H1 (cell line): ENCODE measurements around the gene GALNT17. TPM values are rescaled to one million over a fixed set of nuclear protein-coding genes. Genes with fewer than 3 reads are reported as not detected.
A peak's percentile ranks its signal among the peaks of the same experiment; 100 is the strongest.

Source experiments
- CTCF ChIA-PET: fragments of 300-600 bp; sonication (Branson Sonifier 250); formaldehyde crosslinking; loops from one replicate; lab custom pipeline; 2021; ENCODE audit not compliant: partially characterized antibody; lab: Charles Lee
- POLR2A ChIA-PET: fragments of 300-600 bp; sonication (Branson Sonifier 250); formaldehyde crosslinking; loops from one replicate; lab custom pipeline; 2021; ENCODE audit warnings: inconsistent platforms; ENCODE audit not compliant: partially characterized antibody; lab: Charles Lee
- DNase-seq, 2 experiments: peaks; one replicate each; pipeline versions ENCODE4 v3.0.0 to v3.0.0-alpha.2; 2010 to 2022; ENCODE audit warnings: low spot score in 2 of 2, low read depth in 1 of 2, mixed read lengths in 1 of 2
- FAIRE-seq: peaks from 2 replicates; lab custom pipeline; 2011; peaks lifted over from hg19 to GRCh38; lab: Jason Lieb, UNC
- H2AFZ ChIP-seq: 2 replicates; pipeline ENCODE4 v1.8.1; 2012; ENCODE audit warnings: low read length, inconsistent platforms
- H2AK5ac ChIP-seq: 2 replicates; pipeline ENCODE4 v1.6.1; 2013; ENCODE audit warnings: low read depth, low read length
- H2BK120ac ChIP-seq: replicated peaks from 2 replicates; pipeline ENCODE3; 2013; ENCODE audit warnings: low read depth, low read length, inconsistent platforms
- H2BK12ac ChIP-seq: 2 replicates; pipeline ENCODE4 v1.6.1; 2013; ENCODE audit warnings: low read depth, low read length
- H2BK15ac ChIP-seq: 2 replicates; pipeline ENCODE4 v1.6.1; 2013; ENCODE audit warnings: low read length
- H2BK20ac ChIP-seq: 2 replicates; pipeline ENCODE4 v1.6.1; 2013; ENCODE audit warnings: low read length
- H2BK5ac ChIP-seq: 2 replicates; pipeline ENCODE4 v1.6.1; 2013; ENCODE audit warnings: low read depth, low read length
- H3K14ac ChIP-seq: 2 replicates; pipeline ENCODE4 v1.6.1; 2013; ENCODE audit warnings: inconsistent platforms; ENCODE audit not compliant: insufficient read length
- H3K18ac ChIP-seq: 2 replicates; pipeline ENCODE4 v1.6.1; 2013; ENCODE audit warnings: low read length; ENCODE audit errors: extremely low read depth
- H3K23ac ChIP-seq: 2 replicates; pipeline ENCODE4 v1.6.1; 2013; ENCODE audit warnings: inconsistent platforms; ENCODE audit not compliant: insufficient read length
- H3K23me2 ChIP-seq: 2 replicates; pipeline ENCODE4 v1.6.1; 2013; ENCODE audit warnings: low read depth, low read length
- H3K27ac ChIP-seq: 2 replicates; pipeline ENCODE4 v1.6.1; 2011; ENCODE audit warnings: low read depth, low read length, inconsistent platforms
- H3K27me3 ChIP-seq, 4 experiments: replicated peaks in 1 of 4; 1 replicate in 1 of 4; 2 replicates in 3 of 4; pipeline versions ENCODE4 v1.6.1 to v1.8.1; 2011 to 2013; ENCODE audit warnings: low read length in 3 of 4, mild to moderate bottlenecking in 3 of 4, inconsistent platforms in 2 of 4, mixed read lengths in 2 of 4, moderate library complexity in 1 of 4; ENCODE audit not compliant: control insufficient read depth in 3 of 4, insufficient read depth in 3 of 4; ENCODE audit errors: extremely low read depth in 1 of 4
- H3K36me3 ChIP-seq, 4 experiments: 2 replicates each; pipeline versions ENCODE4 v1.6.1 to v1.8.1; 2011 to 2013; ENCODE audit warnings: mild to moderate bottlenecking in 4 of 4, low read length in 3 of 4, moderate library complexity in 2 of 4, control low read depth in 1 of 4, inconsistent platforms in 1 of 4; ENCODE audit not compliant: insufficient read depth in 4 of 4, control insufficient read depth in 2 of 4
- H3K4ac ChIP-seq: replicated peaks from 2 replicates; pipeline ENCODE3; 2013; ENCODE audit warnings: low read length, low read depth, mixed read lengths, inconsistent platforms; ENCODE audit not compliant: insufficient read length
- H3K4me1 ChIP-seq, 4 experiments: replicated peaks in 1 of 4; 1 replicate in 1 of 4; 2 replicates in 3 of 4; pipeline versions ENCODE4 v1.6.1 to v1.8.1; 2011 to 2013; ENCODE audit warnings: low read length in 3 of 4, inconsistent platforms in 2 of 4, mixed read lengths in 1 of 4; ENCODE audit not compliant: insufficient read depth in 4 of 4, control insufficient read depth in 3 of 4
- H3K4me2 ChIP-seq, 2 experiments: 2 replicates each; pipeline versions ENCODE4 v1.6.1 to v1.8.1; 2011 to 2013; ENCODE audit warnings: low read depth in 2 of 2, low read length in 2 of 2, control low read depth in 1 of 2, inconsistent platforms in 1 of 2, mild to moderate bottlenecking in 1 of 2; ENCODE audit not compliant: insufficient read depth in 1 of 2
- H3K4me3 ChIP-seq, 4 experiments: fragments of 200-600, 300-600 bp in 1 of 4; sonication (generic), shearing (Covaris generic), sonication (Bioruptor Twin) in 1 of 4; 2 replicates each; pipeline versions ENCODE4 v1.5.1 to v1.8.1; 2011 to 2016; ENCODE audit warnings: low read length in 4 of 4, low read depth in 3 of 4, control low read depth in 2 of 4, inconsistent platforms in 2 of 4, mild to moderate bottlenecking in 2 of 4, mixed read lengths in 1 of 4, moderate library complexity in 1 of 4; ENCODE audit not compliant: insufficient read depth in 2 of 4; ENCODE audit errors: extremely low read depth in 1 of 4
- H3K56ac ChIP-seq: replicated peaks from 2 replicates; pipeline ENCODE3; 2013; ENCODE audit warnings: low read depth, mild to moderate bottlenecking, mixed read lengths, low read length, inconsistent platforms; ENCODE audit not compliant: insufficient read length
- H3K79me1 ChIP-seq: 2 replicates; pipeline ENCODE4 v1.6.1; 2013; ENCODE audit warnings: low read depth, low read length, control low read depth
- H3K79me2 ChIP-seq, 2 experiments: 2 replicates each; pipeline versions ENCODE4 v1.6.1 to v1.8.1; 2012 to 2013; ENCODE audit warnings: low read length in 2 of 2, mild to moderate bottlenecking in 2 of 2, inconsistent platforms in 1 of 2; ENCODE audit not compliant: insufficient read depth in 2 of 2, control insufficient read depth in 1 of 2
- H3K9ac ChIP-seq, 4 experiments: replicated peaks in 1 of 4; 1 replicate in 1 of 4; 2 replicates in 3 of 4; pipeline versions ENCODE4 v1.6.1 to v1.8.1; 2011 to 2013; ENCODE audit warnings: low read depth in 3 of 4, low read length in 3 of 4, control low read depth in 2 of 4, mild to moderate bottlenecking in 2 of 4, moderate library complexity in 2 of 4, inconsistent platforms in 1 of 4; ENCODE audit errors: extremely low read depth in 1 of 4
- H3K9me3 ChIP-seq, 2 experiments: 2 replicates each; pipeline versions ENCODE4 v1.6.1 to v1.8.1; 2012 to 2013; ENCODE audit warnings: mild to moderate bottlenecking in 2 of 2, moderate library complexity in 2 of 2, control low read depth in 1 of 2, inconsistent platforms in 1 of 2, low read depth in 1 of 2, low read length in 1 of 2, mixed read lengths in 1 of 2; ENCODE audit not compliant: insufficient read depth in 2 of 2
- H4K20me1 ChIP-seq, 2 experiments: replicated peaks in 1 of 2; 2 replicates each; pipeline versions ENCODE3 to v1.8.1; 2011 to 2013; ENCODE audit warnings: inconsistent platforms in 2 of 2, low read length in 2 of 2, mild to moderate bottlenecking in 1 of 2; ENCODE audit not compliant: insufficient read depth in 2 of 2, control insufficient read depth in 1 of 2
- H4K5ac ChIP-seq: 2 replicates; pipeline ENCODE4 v1.6.1; 2013; ENCODE audit warnings: low read length, low read depth, mixed read lengths, inconsistent platforms; ENCODE audit not compliant: insufficient read length
- H4K8ac ChIP-seq: 2 replicates; pipeline ENCODE4 v1.8.0; 2013; ENCODE audit warnings: mild to moderate bottlenecking, moderate library complexity, low read length, inconsistent platforms; ENCODE audit not compliant: insufficient read depth; ENCODE audit errors: extremely low read depth
- H4K91ac ChIP-seq: replicated peaks from 2 replicates; pipeline ENCODE3; 2013; ENCODE audit warnings: low read length, mixed read lengths, inconsistent platforms; ENCODE audit not compliant: insufficient read length
- ASH2L ChIP-seq: fragments of 200-600, 300-600 bp; sonication (generic); IDR thresholded peaks from one replicate; pipeline ENCODE4 v1.7.1; 2017; ENCODE audit warnings: low read length
- EZH2 ChIP-seq: fragments of 200-600 bp; sonication (generic); IDR thresholded peaks from 2 replicates; pipeline ENCODE4 v1.7.1; 2012; ENCODE audit warnings: low read depth, mild to moderate bottlenecking, moderate library complexity, low read length, inconsistent platforms; ENCODE audit not compliant: severe bottlenecking
- GTF2F1 ChIP-seq: IDR thresholded peaks from 2 replicates; pipeline ENCODE4 v1.6.1; 2012; ENCODE audit warnings: low read depth, low read length, improper control_type of control experiment, borderline replicate concordance
- KDM1A ChIP-seq: fragments of 200-600, 300-600 bp; sonication (generic); IDR thresholded peaks from 2 replicates; pipeline ENCODE4 v1.7.1; 2016; ENCODE audit warnings: mild to moderate bottlenecking, low read length, borderline replicate concordance
- RFX5 ChIP-seq: IDR thresholded peaks from 2 replicates; pipeline ENCODE4 v1.6.1; 2011; ENCODE audit warnings: low read depth, low read length, improper control_type of control experiment, borderline replicate concordance
- SP2 ChIP-seq: IDR thresholded peaks from 2 replicates; pipeline ENCODE4 v1.6.1; 2012; ENCODE audit warnings: mild to moderate bottlenecking, low read length, inconsistent platforms
- SRF ChIP-seq: IDR thresholded peaks from 2 replicates; pipeline ENCODE4 v1.6.1; 2011; ENCODE audit warnings: mild to moderate bottlenecking, low read depth, low read length, moderate library complexity
- TAF1 ChIP-seq: IDR thresholded peaks from 2 replicates; pipeline ENCODE4 v1.6.1; 2011; ENCODE audit warnings: mild to moderate bottlenecking, low read depth, low read length
- TBP ChIP-seq: IDR thresholded peaks from 2 replicates; pipeline ENCODE4 v1.6.1; 2011; ENCODE audit warnings: low read depth, low read length, improper control_type of control experiment
- YY1 ChIP-seq: IDR thresholded peaks from 2 replicates; pipeline ENCODE4 v1.6.1; 2011; ENCODE audit warnings: low read depth, mild to moderate bottlenecking, low read length
- WGBS, 2 experiments: shearing (Covaris generic) in 1 of 2; methylation state at CpG; one replicate each; pipeline versions ENCODE4 v1.1.6 to v1.1.7; 2013 to 2015; ENCODE audit warnings: low lambda C conversion rate in 2 of 2, mixed read lengths in 2 of 2, inconsistent platforms in 1 of 2, low coverage in 1 of 2, missing lambda C conversion rate in 1 of 2; ENCODE audit not compliant: insufficient replicate concordance in 2 of 2, insufficient coverage in 1 of 2, insufficient read length in 1 of 2; ENCODE audit errors: extremely low coverage in 1 of 2, missing lambda C conversion rate in 1 of 2; 5-methylcytosine and 5-hydroxymethylcytosine counted together
- polyA plus RNA-seq, 7 experiments: library from polyadenylated mRNA; depleted of rRNA in 3 of 7; stranded (reverse) in 5 of 7; unstranded in 2 of 7; fragments of >200 nt in 5 of 7; fragments of 200-250 nt in 2 of 7; gene quantifications; 1 replicate in 5 of 7; 2 replicates in 1 of 7; 4 replicates in 1 of 7; pipeline versions ENCODE4 v1.2.1 to v1.2.3, GENCODE V29; 2011 to 2013; ENCODE audit warnings: missing spikeins in 2 of 7, mixed read lengths in 2 of 7
- total RNA-seq: library from RNA; stranded (reverse); fragmentation: NEBNext Ultra II Directional; extraction: Animal tissue kit (Norgen Biotek cat#: 25700); gene quantifications from 2 replicates; pipeline ENCODE4 v1.2.1, GENCODE V29; 2021
- TF ChIP-seq, protein P1 (sequence below): IDR thresholded peaks from 2 replicates; pipeline ENCODE4 v1.6.1; 2012; ENCODE audit warnings: inconsistent platforms
- TF ChIP-seq, protein P2 (sequence below): IDR thresholded peaks from 2 replicates; pipeline ENCODE4 v1.6.1; 2012; ENCODE audit warnings: low read length, inconsistent platforms

GALNT17 gene
- total and polyA plus RNA-seq, 2 of the 8 experiments (the other 6 are each of a cell fraction or from before 2014, with no cell fraction given): 37.7 to 47.0 TPM

DNA sequence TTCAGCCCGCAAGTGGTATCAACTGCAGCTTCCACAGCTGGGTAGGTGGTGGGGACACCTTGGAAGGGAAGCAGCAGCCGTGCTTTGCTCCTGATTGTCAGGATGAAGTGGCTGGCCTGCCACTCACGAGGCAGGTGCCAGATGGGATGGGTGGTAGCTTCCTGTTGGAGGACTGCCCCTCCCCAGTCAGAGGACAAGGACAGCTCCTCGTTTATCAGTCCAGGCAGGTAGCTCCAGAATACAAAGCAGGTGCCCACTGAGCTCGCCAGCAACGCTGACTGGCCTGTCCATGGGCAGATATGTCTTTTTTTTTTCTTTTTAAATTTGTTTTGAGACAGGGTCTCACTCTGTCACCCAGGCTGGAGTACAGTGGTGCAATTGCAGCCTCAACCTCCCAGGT, 431.3 kb downstream of the GALNT17 start:
- Histone ChIP-seq H2BK20ac (no peak overlapping the region), H2BK5ac (0 out of 2 replicates have a peak overlapping the region, but pooled peaks have one; percentile 49), H3K23me2 (no peaks in the 10 kb centered on the region), H3K4me3 (no peak overlapping the region), H3K18ac (no peak overlapping the region), H2BK12ac (no peak overlapping the region; the same call in 1 of the 2 replicates), H3K56ac (no peak overlapping the region), H3K27me3 (no peaks in the 10 kb centered on the region), H3K79me1 (no peaks in the 10 kb centered on the region; the same call in 1 of the 2 replicates), H3K36me3 (no peaks in the 10 kb centered on the region; a peak in 1 of 8 replicates), H3K9ac (no peak overlapping the region), H3K4me2 (no peak overlapping the region), H2BK120ac (no peak overlapping the region), H3K23ac (no peak overlapping the region), H3K4ac (no peak overlapping the region), H4K8ac (no peak overlapping the region), H3K14ac (no peak overlapping the region), H2AFZ (no peak overlapping the region), H4K20me1 (no peaks in the 10 kb centered on the region), H4K5ac (no peak overlapping the region), H3K27ac (no peak overlapping the region), H3K9me3 (no peaks in the 10 kb centered on the region), H2BK15ac (no peak overlapping the region), H3K79me2 (no peaks in the 10 kb centered on the region), H4K91ac (peak overlapping the region; percentile 18), H2AK5ac (no peak overlapping the region), H3K4me1 (peaks cover 3 to 9% (median 6%) of the 10 kb centered on the region in 4 experiments; a peak in 6 of 7 replicates)
- CTCF ChIA-PET: interaction anchor here (0.9 kb wide), 1 partner anchor 15 kb away, joined by 9 read pairs; no protein-coding TSS in a partner anchor
- FAIRE-seq: no peak
- POLR2A ChIA-PET: interaction anchor here (1.0 kb wide), 1 partner anchor 432 kb away, joined by 3 read pairs; no protein-coding TSS in a partner anchor
- DNase-seq: no peak
- WGBS, 2 experiments: 87% methylated on average over 6 of the region's 6 CpGs; no CpG with 5 or more reads in 1 of the 2 experiments
- TF ChIP-seq, protein P1, sequence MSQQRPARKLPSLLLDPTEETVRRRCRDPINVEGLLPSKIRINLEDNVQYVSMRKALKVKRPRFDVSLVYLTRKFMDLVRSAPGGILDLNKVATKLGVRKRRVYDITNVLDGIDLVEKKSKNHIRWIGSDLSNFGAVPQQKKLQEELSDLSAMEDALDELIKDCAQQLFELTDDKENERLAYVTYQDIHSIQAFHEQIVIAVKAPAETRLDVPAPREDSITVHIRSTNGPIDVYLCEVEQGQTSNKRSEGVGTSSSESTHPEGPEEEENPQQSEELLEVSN: no peak
- TF ChIP-seq, protein P2, sequence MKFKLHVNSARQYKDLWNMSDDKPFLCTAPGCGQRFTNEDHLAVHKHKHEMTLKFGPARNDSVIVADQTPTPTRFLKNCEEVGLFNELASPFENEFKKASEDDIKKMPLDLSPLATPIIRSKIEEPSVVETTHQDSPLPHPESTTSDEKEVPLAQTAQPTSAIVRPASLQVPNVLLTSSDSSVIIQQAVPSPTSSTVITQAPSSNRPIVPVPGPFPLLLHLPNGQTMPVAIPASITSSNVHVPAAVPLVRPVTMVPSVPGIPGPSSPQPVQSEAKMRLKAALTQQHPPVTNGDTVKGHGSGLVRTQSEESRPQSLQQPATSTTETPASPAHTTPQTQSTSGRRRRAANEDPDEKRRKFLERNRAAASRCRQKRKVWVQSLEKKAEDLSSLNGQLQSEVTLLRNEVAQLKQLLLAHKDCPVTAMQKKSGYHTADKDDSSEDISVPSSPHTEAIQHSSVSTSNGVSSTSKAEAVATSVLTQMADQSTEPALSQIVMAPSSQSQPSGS: no peak
- no peak for TF ChIP-seq KDM1A
- no peak for TF ChIP-seq ASH2L
- no peak for TF ChIP-seq TAF1
- TF ChIP-seq EZH2: no peak
- no peak for TF ChIP-seq YY1
- TF ChIP-seq TBP: no peak
- no peak for TF ChIP-seq SRF
- no peak for TF ChIP-seq GTF2F1
- TF ChIP-seq SP2: no peak
- TF ChIP-seq RFX5: no peak
